PC-3 (cell line): ENCODE data around the gene FILIP1L. TPM values are rescaled to one million over a fixed set of nuclear protein-coding genes. Genes with fewer than 3 reads are reported as not detected.

Source experiments
- ATAC-seq: fragments of 200-7000 bp; cut with Tn5 transposase; 2 replicates; pipeline ENCODE4 v1.9.1; 2020; ENCODE audit warnings: mild to moderate bottlenecking, moderate library complexity
- BruUV-seq: library from RNA; stranded (reverse); fragments of 400-500 nt; replicated peaks from 2 replicates; lab custom pipeline; 2021; lab: Mats Ljungman, UMichigan
- CTCF ChIA-PET: fragments of 300-600 bp; sonication (Branson Sonifier 250); formaldehyde crosslinking; loops from one replicate; lab custom pipeline; 2022; ENCODE audit warnings: antibody characterized with exemption; lab: Charles Lee
- POLR2A ChIA-PET: fragments of 300-600 bp; sonication (Branson Sonifier 250); formaldehyde crosslinking; loops from one replicate; lab custom pipeline; 2022; ENCODE audit warnings: antibody characterized with exemption; ENCODE audit not compliant: unreplicated experiment; lab: Charles Lee
- DNase-seq: peaks from one replicate; pipeline ENCODE4 v3.0.0-alpha.2; 2015
- H2AFZ ChIP-seq: fragments of 300-600 bp; sonication (generic); 2 replicates; pipeline ENCODE4 v1.6.0; 2016; ENCODE audit warnings: antibody characterized with exemption, low read length
- H3F3A ChIP-seq: fragments of 300-600 bp; sonication (generic); one replicate; pipeline ENCODE4 v1.6.0; 2017; ENCODE audit warnings: antibody characterized with exemption, low read length, control low read depth, mild to moderate bottlenecking; ENCODE audit not compliant: unreplicated experiment
- H3K27ac ChIP-seq: fragments of 300-600 bp; sonication (generic); 2 replicates; pipeline ENCODE4 v1.5.1; 2016; ENCODE audit warnings: mild to moderate bottlenecking, low read length
- H3K27me3 ChIP-seq: fragments of 300-600 bp; sonication (generic); 2 replicates; pipeline ENCODE4 v1.6.1; 2016; ENCODE audit warnings: low read length, mixed read lengths
- H3K36me3 ChIP-seq: fragments of 300-600 bp; sonication (generic); 2 replicates; pipeline ENCODE4 v1.6.1; 2016; ENCODE audit warnings: low read depth, mixed run types, low read length, mixed read lengths
- H3K4me1 ChIP-seq: fragments of 300-600 bp; sonication (generic); 2 replicates; pipeline ENCODE4 v1.5.1; 2016; ENCODE audit warnings: low read length; ENCODE audit not compliant: insufficient read depth
- H3K4me2 ChIP-seq: fragments of 300-600 bp; sonication (generic); 2 replicates; pipeline ENCODE4 v1.6.0; 2016; ENCODE audit warnings: low read length
- H3K4me3 ChIP-seq: fragments of 300-600 bp; sonication (generic); 2 replicates; pipeline ENCODE4 v1.5.1; 2016; ENCODE audit warnings: mild to moderate bottlenecking, low read length, mixed read lengths
- H3K79me2 ChIP-seq: fragments of 300-600 bp; sonication (generic); 2 replicates; pipeline ENCODE4 v1.6.1; 2017; ENCODE audit warnings: low read length, mixed read lengths
- H3K9ac ChIP-seq: fragments of 300-600 bp; sonication (generic); 2 replicates; pipeline ENCODE4 v1.6.0; 2016; ENCODE audit warnings: mild to moderate bottlenecking, low read length
- H3K9me2 ChIP-seq: fragments of 300-600 bp; sonication (generic); replicated peaks from 2 replicates; pipeline ENCODE4 v1.6.1; 2016; ENCODE audit warnings: mixed run types, low read length, mixed read lengths
- H3K9me3 ChIP-seq: fragments of 300-600 bp; sonication (generic); 2 replicates; pipeline ENCODE4 v1.6.1; 2016; ENCODE audit warnings: low read length, mixed read lengths
- H4K20me1 ChIP-seq: fragments of 300-600 bp; sonication (generic); 2 replicates; pipeline ENCODE4 v1.6.1; 2016; ENCODE audit warnings: low read length, mixed read lengths
- CTCF ChIP-seq: fragments of 300-600 bp; sonication (generic); conservative IDR thresholded peaks from 2 replicates; pipeline ENCODE4 v1.5.1; 2017; ENCODE audit warnings: antibody characterized with exemption, low read depth, mild to moderate bottlenecking, low read length
- EZH2 ChIP-seq: fragments of 300-600 bp; sonication (generic); IDR thresholded peaks from one replicate; pipeline ENCODE4 v1.6.1; 2017; ENCODE audit warnings: antibody characterized with exemption, mild to moderate bottlenecking, low read length; ENCODE audit not compliant: unreplicated experiment
- EZH2phosphoT487 ChIP-seq: fragments of 300-600 bp; sonication (generic); IDR thresholded peaks from 2 replicates; pipeline ENCODE4 v1.6.1; 2018; ENCODE audit warnings: mild to moderate bottlenecking, antibody characterized with exemption, low read length, borderline replicate concordance
- intact Hi-C: fragments of 100-400 bp; cut with micrococcal nuclease; formaldehyde crosslinking; loops from 2 replicates; pipeline ENCODE4 v1.9.0; 2023
- total RNA-seq: library from RNA; depleted of rRNA; stranded (reverse); fragments of >200 nt; gene quantifications from 2 replicates; pipeline ENCODE4 v1.2.3, GENCODE V29; 2014

Gene FILIP1L
- total RNA-seq, 1 experiment from 2014 or later = not detected

DNA sequence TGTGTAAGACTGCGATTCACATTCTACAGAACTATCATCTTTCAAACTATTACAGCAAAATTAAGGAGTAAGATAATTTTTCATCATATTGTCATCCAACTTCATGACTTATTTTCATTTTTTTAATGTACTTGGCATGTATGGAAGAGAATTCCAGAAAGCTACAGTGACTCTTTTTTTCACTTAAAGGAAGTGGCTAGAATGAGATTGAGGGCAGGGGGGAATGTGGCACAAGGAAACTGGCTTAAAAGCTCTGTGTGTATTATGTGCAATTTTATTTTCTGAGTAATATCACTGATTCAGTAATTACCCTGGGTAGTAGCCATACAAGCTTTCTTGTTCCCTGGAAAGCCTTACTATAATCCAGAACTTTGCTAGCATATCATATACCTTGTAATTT, 94.6 kb downstream of the FILIP1L start:
- no peak for TF ChIP-seq EZH2phosphoT487
- TF ChIP-seq EZH2 = no peak
- TF ChIP-seq CTCF = no peak
- Histone ChIP-seq H3K9me2 (no peaks in the 10 kb centered on the region), H3K9ac (no peak overlapping the region), H3K79me2 (no peaks in the 10 kb centered on the region), H3K9me3 (peaks cover 4% of the 10 kb centered on the region; the same call in 1 of the 2 replicates), H3F3A (peaks cover 3% of the 10 kb centered on the region), H3K4me2 (no peak overlapping the region), H3K4me3 (no peak overlapping the region), H4K20me1 (no peaks in the 10 kb centered on the region), H3K27me3 (no peaks in the 10 kb centered on the region), H3K4me1 (peaks cover 23% of the 10 kb centered on the region), H3K27ac (no peak overlapping the region), H2AFZ (no peak overlapping the region), H3K36me3 (peaks cover 6% of the 10 kb centered on the region; the same call in 1 of the 2 replicates)
- BruUV-seq = no TSS peak
- intact Hi-C loops = no loop called here
- ATAC-seq (no peak), DNase-seq (no peak)
- CTCF ChIA-PET = no interaction called here
- POLR2A ChIA-PET = interaction anchor here (0.5 to 0.6 kb wide), 2 partner anchors 21 to 250 kb away, joined by 3 read pairs; no protein-coding TSS in a partner anchor

DNA sequence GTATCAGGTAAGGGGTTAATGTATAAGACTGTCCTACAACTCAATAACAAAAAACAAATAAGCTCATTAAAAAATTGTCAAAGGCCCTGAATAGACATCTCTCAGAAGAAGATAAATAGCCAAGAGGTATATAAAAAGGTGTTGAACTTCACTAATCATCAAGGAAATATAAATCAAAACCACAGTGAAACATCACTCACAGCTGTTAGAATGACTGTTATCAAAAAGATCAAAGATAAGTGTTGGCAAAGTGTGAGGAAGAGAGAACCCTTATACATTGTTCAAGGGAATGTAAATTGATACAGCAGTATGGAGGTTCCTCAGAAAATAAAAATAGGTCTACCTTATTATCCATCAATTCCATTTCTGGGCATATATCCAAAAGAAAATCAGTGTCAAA, 95.5 kb downstream of the FILIP1L start:
- Histone ChIP-seq H3K4me2 (no peak overlapping the region), H2AFZ (no peak overlapping the region), H3K36me3 (peaks cover 6% of the 10 kb centered on the region; the same call in 1 of the 2 replicates), H3K4me1 (peaks cover 20% of the 10 kb centered on the region), H3K9me2 (no peaks in the 10 kb centered on the region), H3F3A (peaks cover 3% of the 10 kb centered on the region), H4K20me1 (no peaks in the 10 kb centered on the region), H3K9me3 (peaks cover 4% of the 10 kb centered on the region; the same call in 1 of the 2 replicates), H3K4me3 (no peak overlapping the region), H3K27ac (no peak overlapping the region), H3K27me3 (no peaks in the 10 kb centered on the region), H3K9ac (no peak overlapping the region), H3K79me2 (no peaks in the 10 kb centered on the region)
- DNase-seq (no peak), ATAC-seq (no peak)
- intact Hi-C loops = no loop called here
- ChIA-PET CTCF (no interaction called here), POLR2A (no interaction called here)
- TF ChIP-seq CTCF = no peak
- no peak for TF ChIP-seq EZH2
- TF ChIP-seq EZH2phosphoT487 = no peak
- no TSS peak for BruUV-seq

DNA sequence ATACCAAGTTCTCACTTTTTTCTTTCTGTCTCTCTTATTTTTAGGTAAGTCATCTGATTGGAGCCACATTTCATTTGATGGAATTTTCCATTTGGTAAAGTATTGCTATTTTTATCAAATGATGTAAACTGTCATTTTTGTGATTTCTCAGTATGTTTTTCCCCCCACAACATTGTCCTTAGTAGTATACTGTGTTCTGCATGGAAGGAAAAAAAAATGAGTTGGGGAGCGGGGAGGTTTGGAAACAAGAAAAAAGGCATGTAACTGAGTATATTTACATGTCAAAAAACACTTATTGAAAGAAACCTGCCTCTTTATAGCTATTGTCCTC, 104.2 kb downstream of the FILIP1L start:
- TF ChIP-seq EZH2phosphoT487 (no peak), EZH2 (no peak), CTCF (no peak)
- no peak for ATAC-seq
- DNase-seq = no peak
- Histone ChIP-seq H2AFZ (no peak overlapping the region), H3K4me2 (no peak overlapping the region), H3K4me1 (peaks cover 13% of the 10 kb centered on the region), H3K27me3 (no peaks in the 10 kb centered on the region), H3K27ac (no peak overlapping the region), H3K9me2 (no peaks in the 10 kb centered on the region), H3K9ac (no peak overlapping the region), H3K36me3 (peaks cover 6% of the 10 kb centered on the region), H3K79me2 (no peaks in the 10 kb centered on the region), H3K4me3 (no peak overlapping the region), H3K9me3 (peaks cover 2% of the 10 kb centered on the region; the same call in 1 of the 2 replicates), H4K20me1 (no peaks in the 10 kb centered on the region), H3F3A (no peaks in the 10 kb centered on the region)
- CTCF ChIA-PET = no interaction called here
- intact Hi-C loops = no loop called here
- no TSS peak for BruUV-seq
- POLR2A ChIA-PET = no interaction called here
